Measurements from ENCODE around the gene C5AR2. TPM values are rescaled to one million over a fixed set of nuclear protein-coding genes. Genes with fewer than 3 reads are reported as not detected.
A peak's percentile ranks its signal among the peaks of the same experiment; 100 is the strongest.

Gene C5AR2
- total RNA-seq, 1 experiment from 2014 or later = not detected

DNA sequence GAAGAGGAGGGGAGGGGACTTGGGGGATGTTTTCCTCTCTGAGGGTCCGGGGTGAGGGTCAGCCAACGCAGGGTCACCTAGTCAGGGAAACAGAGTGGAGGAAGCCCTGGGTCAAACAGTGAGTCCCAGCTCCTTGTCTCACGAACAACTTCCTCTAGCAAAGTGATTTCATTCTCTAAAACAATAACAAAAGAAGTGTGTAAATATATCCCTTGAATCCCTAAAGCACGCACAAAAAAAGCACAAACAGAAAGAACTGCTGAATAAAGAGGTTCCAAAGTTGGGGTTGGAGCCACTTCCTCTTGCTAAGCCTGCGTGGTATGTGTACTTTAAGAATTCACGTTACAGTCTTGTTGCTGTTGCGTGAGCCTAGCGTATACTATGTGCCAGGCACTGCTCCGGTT lies 1.5 kb upstream of the C5AR2 start:
- no peaks in the 10 kb centered on the region for H3K79me1 ChIP-seq (ENCODE audit: insufficient read depth, low read depth, low read length, poor library complexity, severe bottlenecking)
- no peak overlapping the region for H3K4me2 ChIP-seq (ENCODE audit: insufficient read depth, insufficient read length, low read length)
- H3K14ac ChIP-seq (ENCODE audit: insufficient read depth, low read length) = no peak overlapping the region
- H4K91ac ChIP-seq (ENCODE audit: insufficient read length, low read depth, low read length) = no peak overlapping the region
- no peaks in the 10 kb centered on the region for H3K23me2 ChIP-seq (ENCODE audit: insufficient read length, low read depth, low read length, poor library complexity, severe bottlenecking)
- H4K8ac ChIP-seq (replicated peaks; ENCODE audit: insufficient read length, low read depth, low read length) = no peak overlapping the region
- H3K27me3 Mint-ChIP-seq (ENCODE audit: low read depth) = peaks cover 2% of the 10 kb centered on the region; the same call in 1 of the 2 replicates
- no peak overlapping the region for H3K18ac ChIP-seq (ENCODE audit: insufficient read length, low read depth, low read length)
- H2BK5ac ChIP-seq (ENCODE audit: insufficient read length, low read length) = no peak overlapping the region
- no peak overlapping the region for H3K23ac ChIP-seq (ENCODE audit: insufficient read length, low read depth, low read length)
- no peak overlapping the region for H3T11ph ChIP-seq (ENCODE audit: low read length)
- WGBS (ENCODE audit: extremely low coverage, insufficient read length, low lambda C conversion rate) = no CpG with 5 or more reads among the region's 9 CpGs
- no peak overlapping the region for H3K56ac ChIP-seq (ENCODE audit: insufficient read length, low read depth, low read length)
- H4K5ac ChIP-seq (ENCODE audit: insufficient read length, low read depth, low read length) = no peak overlapping the region
- H3K36me3 Mint-ChIP-seq (ENCODE audit: insufficient read depth in 1 of 3, low read depth in 3 of 3) = no peaks in the 10 kb centered on the region
- no peaks in the 10 kb centered on the region for H3K9me3 ChIP-seq (ENCODE audit: control insufficient read depth, low read depth, low read length)
- no peaks in the 10 kb centered on the region for H3K79me2 ChIP-seq (ENCODE audit: insufficient read depth, low read length)
- H3K4me3 Mint-ChIP-seq = no peak overlapping the region; a peak in 1 of 5 replicates
- TF ChIP-seq, protein P1, sequence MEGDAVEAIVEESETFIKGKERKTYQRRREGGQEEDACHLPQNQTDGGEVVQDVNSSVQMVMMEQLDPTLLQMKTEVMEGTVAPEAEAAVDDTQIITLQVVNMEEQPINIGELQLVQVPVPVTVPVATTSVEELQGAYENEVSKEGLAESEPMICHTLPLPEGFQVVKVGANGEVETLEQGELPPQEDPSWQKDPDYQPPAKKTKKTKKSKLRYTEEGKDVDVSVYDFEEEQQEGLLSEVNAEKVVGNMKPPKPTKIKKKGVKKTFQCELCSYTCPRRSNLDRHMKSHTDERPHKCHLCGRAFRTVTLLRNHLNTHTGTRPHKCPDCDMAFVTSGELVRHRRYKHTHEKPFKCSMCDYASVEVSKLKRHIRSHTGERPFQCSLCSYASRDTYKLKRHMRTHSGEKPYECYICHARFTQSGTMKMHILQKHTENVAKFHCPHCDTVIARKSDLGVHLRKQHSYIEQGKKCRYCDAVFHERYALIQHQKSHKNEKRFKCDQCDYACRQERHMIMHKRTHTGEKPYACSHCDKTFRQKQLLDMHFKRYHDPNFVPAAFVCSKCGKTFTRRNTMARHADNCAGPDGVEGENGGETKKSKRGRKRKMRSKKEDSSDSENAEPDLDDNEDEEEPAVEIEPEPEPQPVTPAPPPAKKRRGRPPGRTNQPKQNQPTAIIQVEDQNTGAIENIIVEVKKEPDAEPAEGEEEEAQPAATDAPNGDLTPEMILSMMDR (conservative IDR thresholded peaks at IDR 0.05) = no peak
- DNase-seq = no peak
- peak overlapping the region in 1 of 3 experiments; percentile 52; a peak in 1 of 7 replicates for H3K27ac Mint-ChIP-seq
- no peaks in the 10 kb centered on the region for H3K4me1 ChIP-seq (ENCODE audit: insufficient read depth, low read length)
- no peak overlapping the region for H2AFZ ChIP-seq (ENCODE audit: low read length)
- no peaks in the 10 kb centered on the region for H4K20me1 ChIP-seq (ENCODE audit: control insufficient read depth, insufficient read depth, insufficient read length)
- H3K9ac ChIP-seq (ENCODE audit: extremely low read depth, insufficient read length, low read length) = no peak overlapping the region
- peaks cover 0 to 4% of the 10 kb centered on the region in 2 experiments; a peak in 1 of 4 replicates for H3K4me1 Mint-ChIP-seq
- no peak overlapping the region for H2BK120ac ChIP-seq (ENCODE audit: low read depth, low read length, poor library complexity, severe bottlenecking)
- H2BK20ac ChIP-seq (ENCODE audit: low read depth, low read length, poor library complexity, severe bottlenecking) = no peak overlapping the region
- H3K9me3 Mint-ChIP-seq = no peaks in the 10 kb centered on the region
- H2AK5ac ChIP-seq (ENCODE audit: insufficient read length, low read length) = no peak overlapping the region
- no peak overlapping the region for H3K4ac ChIP-seq (ENCODE audit: low read depth, low read length)
- H3K27me3 ChIP-seq (ENCODE audit: insufficient read depth, low read length) = no peaks in the 10 kb centered on the region
- H2BK15ac ChIP-seq (ENCODE audit: low read depth, low read length) = no peak overlapping the region
- H3K27ac ChIP-seq (ENCODE audit: insufficient read length, low read depth, low read length) = no peak overlapping the region
- no peak overlapping the region for H2BK12ac ChIP-seq (ENCODE audit: insufficient read length, low read depth, low read length)

All from H9 (cell line).